ENCODE measurements around the gene RNF166. TPM values are rescaled to one million over a fixed set of nuclear protein-coding genes. Genes with fewer than 3 reads are reported as not detected.

Gene RNF166
- total RNA-seq, 1 donor = 42.5 TPM

- no peak for DNase-seq (ENCODE audit: low read depth in 2 of 3, low spot score in 2 of 3)
Observed at GRCh38 chr16:88712362-88712979, 6.3 kb upstream of the RNF166 start.

- no peak for DNase-seq (ENCODE audit: low read depth in 2 of 3, low spot score in 2 of 3)
Observed at GRCh38 chr16:88711750-88712340, 5.6 kb upstream of the RNF166 start.

- no peak for DNase-seq (ENCODE audit: low read depth in 2 of 3, low spot score in 2 of 3)
Observed at GRCh38 chr16:88710556-88710955, 4.3 kb upstream of the RNF166 start.

GRCh38 chr16:88706965-88707826 lies 988 bp upstream of the RNF166 start:
- no peak for DNase-seq (ENCODE audit: low read depth in 2 of 3, low spot score in 2 of 3)

- DNase-seq (ENCODE audit: low read depth in 2 of 3, low spot score in 2 of 3) = no peak
Observed at GRCh38 chr16:88705801-88706228, 393 bp downstream of the RNF166 start.

- no peak for DNase-seq (ENCODE audit: low read depth in 2 of 3, low spot score in 2 of 3)
Observed at GRCh38 chr16:88705076-88705684, 1.0 kb downstream of the RNF166 start.

GRCh38 chr16:88703486-88704309 lies 2.5 kb downstream of the RNF166 start:
- DNase-seq (ENCODE audit: low read depth in 2 of 3, low spot score in 2 of 3) = peak in 2 of 3 donors; percentile 73 to 75

GRCh38 chr16:88702371-88703210 lies 3.6 kb downstream of the RNF166 start:
- no peak for DNase-seq (ENCODE audit: low read depth in 2 of 3, low spot score in 2 of 3)

- no peak for DNase-seq (ENCODE audit: low read depth in 2 of 3, low spot score in 2 of 3)
Observed at GRCh38 chr16:88701581-88702370, 4.4 kb downstream of the RNF166 start.

- peak; percentile 75 to 98 (median 98) for DNase-seq (ENCODE audit: low read depth in 2 of 3, low spot score in 2 of 3)
Observed at GRCh38 chr16:88700636-88701482, 5.3 kb downstream of the RNF166 start.

- DNase-seq (ENCODE audit: low read depth in 2 of 3, low spot score in 2 of 3) = no peak
Observed at GRCh38 chr16:88700322-88700635, 5.9 kb downstream of the RNF166 start.

GRCh38 chr16:88699180-88699579 lies 7.0 kb downstream of the RNF166 start:
- DNase-seq (ENCODE audit: low read depth in 2 of 3, low spot score in 2 of 3) = no peak

- no peak for DNase-seq (ENCODE audit: low read depth in 2 of 3, low spot score in 2 of 3)
Observed at GRCh38 chr16:88698646-88699045, 7.6 kb downstream of the RNF166 start.

GRCh38 chr16:88697831-88698615 lies 8.2 kb downstream of the RNF166 start:
- DNase-seq (ENCODE audit: low read depth in 2 of 3, low spot score in 2 of 3) = no peak

GRCh38 chr16:88697116-88697830 lies 8.9 kb downstream of the RNF166 start:
- DNase-seq (ENCODE audit: low read depth in 2 of 3, low spot score in 2 of 3) = no peak

GRCh38 chr16:88696441-88696840 lies 9.8 kb downstream of the RNF166 start:
- DNase-seq (ENCODE audit: low read depth in 2 of 3, low spot score in 2 of 3) = no peak

GRCh38 chr16:88695753-88696152 lies 10.5 kb downstream of the RNF166 start:
- no peak for DNase-seq (ENCODE audit: low read depth in 2 of 3, low spot score in 2 of 3)

All from hematopoietic multipotent progenitor cell (in vitro differentiated cells).